Measurements from ENCODE around the gene ITGA11.

DNA sequence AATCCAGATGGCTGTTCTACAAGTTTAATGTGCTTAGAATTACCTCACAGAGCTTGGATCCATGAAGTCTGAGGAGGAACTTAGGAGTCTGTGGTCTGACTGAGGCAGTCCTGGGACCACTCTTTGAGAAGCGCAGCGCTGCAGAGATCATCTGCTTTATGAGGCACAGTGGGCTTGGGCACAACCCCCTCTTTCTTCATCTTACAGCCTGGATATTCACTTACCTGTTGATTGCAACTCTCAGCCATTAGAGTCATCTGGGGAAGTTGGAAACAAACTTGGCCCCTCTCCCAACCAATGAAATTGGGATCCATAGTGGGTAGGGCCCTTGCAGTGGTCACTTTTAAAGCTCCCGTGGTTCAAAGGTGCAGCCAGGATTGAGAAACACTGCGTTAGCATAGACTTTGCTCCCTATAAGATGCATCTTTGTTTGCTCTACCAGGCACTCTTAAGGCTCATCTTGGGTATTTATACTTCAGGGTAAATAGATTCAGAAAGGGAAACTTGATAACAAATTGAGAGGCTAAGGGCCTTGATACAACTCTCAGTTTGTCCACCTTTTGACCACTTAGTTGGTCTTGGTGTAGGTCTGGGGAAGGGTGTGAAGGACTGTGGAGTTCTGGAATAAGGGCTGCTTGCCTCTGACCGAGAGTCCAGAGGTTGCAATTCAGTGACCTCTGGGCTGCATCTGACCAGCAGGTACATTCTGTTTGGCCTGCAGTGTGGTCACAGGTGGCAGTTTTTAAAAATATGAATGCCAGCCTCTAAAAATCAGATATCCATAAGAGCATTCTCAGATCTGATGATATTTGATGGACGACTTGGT, 131.6 kb downstream of the ITGA11 start:
- TF ChIP-seq CTCF (conservative IDR thresholded peaks at IDR 0.05; ENCODE audit: low read depth, low read length) (no peak), EZH2phosphoT487 (IDR thresholded peaks at IDR 0.05; ENCODE audit: borderline replicate concordance, low read length) (no peak)

All from PC-3 (cell line).